NCI-H510A treated with DMSO at 0.1 percent for 48 hours (cell line): ENCODE measurements around the gene LDHD.

Experiments used
- DNase-seq: peaks from one replicate; lab custom pipeline; 2025; lab: John Stamatoyannopoulos, UW

Gene LDHD

DNA sequence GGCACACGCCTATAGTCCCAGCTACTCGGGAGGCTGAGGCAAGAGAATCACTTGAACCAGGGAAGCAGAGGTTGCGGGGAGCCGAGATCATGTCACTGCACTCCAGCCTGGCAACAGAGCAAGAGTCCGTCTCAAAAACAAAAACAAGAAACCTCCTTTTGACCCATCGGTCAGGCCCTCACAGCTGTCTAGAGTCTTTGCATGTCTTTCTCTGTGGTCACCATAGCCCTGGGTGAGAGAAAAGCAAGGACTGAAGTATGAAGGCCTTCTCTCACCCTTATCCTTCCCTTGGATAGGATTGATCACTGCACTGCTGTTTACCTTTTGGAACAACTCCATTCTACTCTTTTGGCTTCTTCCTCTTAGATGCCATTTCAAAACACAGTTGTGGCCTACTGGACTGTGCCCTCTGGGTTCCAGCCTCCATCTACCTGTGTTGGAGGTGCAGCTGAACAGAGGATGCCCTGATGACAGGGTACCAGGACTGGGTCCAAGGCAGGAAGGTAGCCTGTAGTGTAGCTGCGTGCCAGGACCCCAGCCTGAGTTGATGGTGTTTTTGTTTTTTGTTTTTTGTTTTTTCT, 37.1 kb downstream of the LDHD start:
- no peak for DNase-seq

GRCh38 chr16:75078886-75079285, 37.7 kb downstream of the LDHD start:
- no peak for DNase-seq

DNA sequence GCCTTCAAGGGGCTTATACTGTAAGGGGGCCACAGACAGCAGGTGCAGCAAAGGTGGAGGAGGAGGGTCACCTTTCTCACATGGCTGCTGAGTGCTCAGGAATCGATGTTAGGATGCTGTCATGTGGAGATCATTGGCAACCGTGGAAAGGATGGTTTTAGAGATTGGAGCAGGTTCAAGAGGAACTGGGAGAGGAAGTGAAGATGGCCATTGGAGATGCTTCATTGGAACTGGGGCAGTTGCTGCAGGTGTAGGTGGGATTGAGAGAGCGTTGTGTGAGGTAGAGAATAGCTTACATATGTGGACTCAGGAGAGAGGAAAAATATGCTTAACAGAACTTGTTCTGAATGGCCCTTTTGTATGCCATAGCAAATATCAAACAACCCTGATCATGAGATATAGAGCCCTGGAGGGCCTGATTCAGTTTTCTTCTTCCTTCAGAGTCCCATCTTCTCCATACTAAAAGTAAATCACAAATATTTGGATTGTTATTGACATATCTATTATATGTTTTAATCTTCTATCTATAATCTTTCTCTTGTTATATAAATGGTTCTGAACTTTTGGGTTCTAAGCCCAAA, 40.8 kb downstream of the LDHD start:
- DNase-seq: peak; percentile 51

GRCh38 chr16:75074920-75075687, 41.5 kb downstream of the LDHD start:
- DNase-seq: no peak

GRCh38 chr16:75074304-75074793, 42.2 kb downstream of the LDHD start:
- DNase-seq: no peak

GRCh38 chr16:75073545-75074303, 42.9 kb downstream of the LDHD start:
- DNase-seq: no peak

GRCh38 chr16:75072239-75072947, 44.2 kb downstream of the LDHD start:
- no peak for DNase-seq

DNA sequence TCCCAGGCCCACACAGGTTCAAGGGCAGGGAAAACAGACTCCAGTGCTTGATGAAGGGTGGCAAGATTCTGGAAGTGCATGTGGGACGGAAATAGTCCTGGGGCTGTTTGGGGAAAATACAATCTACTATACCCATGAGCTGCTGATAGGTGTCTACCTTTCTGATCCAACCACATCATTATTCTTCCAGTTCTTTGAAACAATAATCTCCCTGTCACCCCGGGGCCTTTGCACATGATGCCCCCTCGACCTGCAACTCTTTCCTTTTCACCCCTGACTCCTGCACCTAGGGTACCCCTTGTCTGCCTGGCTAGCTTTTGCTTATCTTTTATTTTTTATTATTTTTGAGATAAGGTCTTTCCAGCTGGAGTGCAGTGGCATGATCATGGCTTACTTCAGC, 45.0 kb downstream of the LDHD start:
- no peak for DNase-seq

- DNase-seq: no peak
These were observed 46.4 kb downstream of the LDHD start for GRCh38 chr16:75070012-75070841.

DNA sequence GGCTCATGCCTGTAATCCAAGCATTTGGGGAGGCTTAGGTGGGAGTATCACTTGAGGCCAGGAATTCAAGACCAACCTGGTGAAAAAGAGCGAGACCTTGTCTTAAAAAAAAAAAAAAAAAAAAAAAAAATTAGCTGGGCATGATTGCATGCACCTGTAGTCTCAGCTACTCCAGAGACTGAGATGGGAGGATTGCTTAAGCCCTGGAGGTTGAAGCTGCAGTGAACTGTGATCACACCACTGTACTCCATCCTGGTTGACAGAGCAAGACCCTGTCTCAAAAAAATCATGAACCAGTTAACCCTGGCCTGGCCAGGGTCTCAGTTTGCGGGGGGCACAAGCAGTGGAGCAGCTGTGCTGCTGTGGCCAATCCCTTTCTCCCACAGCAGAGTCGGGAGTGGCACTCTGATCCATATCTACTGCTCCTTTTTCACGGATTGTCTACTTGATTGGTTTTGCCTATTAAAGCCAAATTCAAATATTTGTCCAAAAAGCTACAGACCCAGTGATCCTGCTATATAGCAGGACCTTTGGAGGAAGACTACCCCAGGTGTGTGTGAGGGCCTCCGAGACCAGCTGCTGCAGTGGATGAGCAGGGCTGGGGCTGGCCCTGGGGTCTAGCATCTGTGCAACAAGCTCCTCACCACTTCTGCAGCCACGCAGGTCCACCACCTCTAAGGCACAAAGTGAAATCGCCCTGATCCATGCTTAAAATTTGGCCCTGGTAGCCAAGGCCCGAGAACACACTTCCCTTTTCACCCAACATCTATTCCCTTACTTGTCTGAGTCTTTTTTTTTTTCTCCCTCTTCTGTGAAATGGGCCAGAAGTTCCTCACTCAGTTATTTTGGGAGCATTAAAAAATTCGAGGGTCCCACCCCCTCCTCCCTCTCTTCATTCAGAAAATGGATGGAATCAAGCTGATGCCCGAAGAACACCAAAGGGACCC, 48.2 kb downstream of the LDHD start:
- no peak for DNase-seq

GRCh38 chr16:75066861-75067447, 49.6 kb downstream of the LDHD start:
- DNase-seq: no peak

GRCh38 chr16:75065521-75066149, 50.9 kb downstream of the LDHD start:
- DNase-seq: no peak

DNA sequence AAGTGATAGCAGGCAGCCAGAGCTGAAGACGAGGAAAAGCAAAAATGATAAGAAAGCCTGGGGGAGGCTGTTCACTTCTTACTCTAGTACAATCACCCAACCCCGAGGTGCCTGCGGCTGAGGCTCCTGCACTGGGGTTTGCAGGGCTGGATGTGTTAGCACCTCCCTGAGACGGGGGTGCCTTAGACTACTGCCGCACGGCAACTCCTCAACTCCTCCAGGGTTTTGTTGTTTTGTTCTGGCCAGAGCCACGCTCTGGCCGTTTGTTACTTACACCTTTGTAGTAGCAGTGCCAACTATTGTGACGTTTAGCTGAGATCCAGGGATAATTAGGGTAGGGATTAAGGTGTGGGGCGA, 51.5 kb downstream of the LDHD start:
- DNase-seq: no peak

DNA sequence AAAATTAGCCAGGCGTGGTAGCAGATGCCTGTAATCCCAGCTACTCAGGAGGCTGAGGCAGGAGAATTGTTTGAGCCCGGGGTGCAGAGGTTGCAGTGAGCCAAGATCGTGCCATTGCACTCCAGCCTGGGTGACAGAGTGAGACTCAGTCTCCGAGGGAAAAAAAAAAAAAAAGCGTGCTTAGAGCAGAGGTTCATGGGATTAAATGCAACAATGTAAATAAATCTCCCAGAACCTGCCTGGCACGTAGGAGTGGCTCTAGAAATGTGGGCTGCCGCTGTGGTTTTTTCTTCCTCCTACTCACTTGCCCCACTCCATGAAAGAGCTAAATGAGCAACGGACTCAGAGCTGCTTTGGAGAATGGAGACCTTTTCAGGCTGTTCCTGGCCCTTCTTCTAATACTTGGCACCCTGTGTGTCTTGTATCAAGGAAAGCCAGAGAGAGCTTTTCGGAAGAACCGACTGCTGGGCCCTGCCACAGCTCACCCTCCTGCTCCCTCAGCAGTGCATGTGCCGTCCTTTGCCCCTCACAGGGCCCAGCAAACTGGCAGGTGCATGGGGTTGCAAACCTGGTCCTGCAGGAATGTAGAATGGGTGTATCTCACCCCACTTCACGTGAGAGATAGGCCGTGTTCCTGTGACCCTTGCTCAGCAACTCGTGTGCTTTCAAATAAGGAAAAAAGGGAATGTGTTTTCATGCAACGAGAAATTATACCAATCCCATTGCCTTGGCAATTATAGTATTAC, 52.0 kb downstream of the LDHD start:
- peak; percentile 72 for DNase-seq

GRCh38 chr16:75063549-75064088, 53.0 kb downstream of the LDHD start:
- DNase-seq: no peak

DNA sequence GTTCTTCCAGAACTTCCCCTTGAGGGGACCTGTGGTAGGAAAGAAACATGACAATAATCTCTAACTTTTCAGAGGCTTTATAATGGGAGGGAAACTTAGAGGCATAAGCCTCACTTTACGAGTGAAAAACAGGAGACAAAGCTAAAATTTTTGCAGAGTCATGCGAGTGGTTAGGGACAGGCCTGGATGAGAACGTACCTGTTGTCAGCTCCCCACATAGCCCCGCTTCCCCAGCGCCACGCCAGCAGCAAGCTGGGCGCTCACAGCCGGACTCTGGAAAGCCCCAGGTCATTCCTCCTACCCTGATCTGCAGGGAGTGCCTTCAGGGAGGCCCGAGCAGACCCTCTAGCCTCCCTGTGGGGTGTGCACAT, 53.6 kb downstream of the LDHD start:
- no peak for DNase-seq

- no peak for DNase-seq
These were observed 54.2 kb downstream of the LDHD start for GRCh38 chr16:75062135-75062975.
